ENCODE results near the gene SLC9A9. TPM values are rescaled to one million over a fixed set of nuclear protein-coding genes. Genes with fewer than 3 reads are reported as not detected.

SLC9A9 gene
- total and polyA plus RNA-seq, 8 donors: 0.58 to 29.7 (median 14.0) TPM

- 68 to 73% (median 69%) methylated on average over 3 of the region's 3 CpGs for WGBS, 5 donors
- intact Hi-C loops (cut with DNase I; ENCODE audit: low total_unique reads): no loop called here
- no peaks in the 10 kb centered on the region for H3K4me1 ChIP-seq
- H3K36me3 ChIP-seq: no peaks in the 10 kb centered on the region
- H3K9me3 ChIP-seq: no peaks in the 10 kb centered on the region
- H3K27me3 ChIP-seq: no peaks in the 10 kb centered on the region
- no peak overlapping the region for H3K4me3 ChIP-seq
- DNase-seq: no peak
- TF ChIP-seq CTCF (IDR thresholded peaks at IDR 0.05) (no peak), POLR2AphosphoS5 (IDR thresholded peaks at IDR 0.05) (no peak), EP300 (IDR thresholded peaks at IDR 0.05) (no peak), POLR2A (IDR thresholded peaks at IDR 0.05) (no peak)
- no peak overlapping the region for H3K27ac ChIP-seq
Measured at GRCh38 chr3:143421556-143421955, 426.7 kb downstream of the SLC9A9 start.

- DNase-seq: no peak
- Histone ChIP-seq H3K27ac (no peak overlapping the region), H3K27me3 (no peaks in the 10 kb centered on the region), H3K4me3 (no peak overlapping the region), H3K36me3 (no peaks in the 10 kb centered on the region), H3K4me1 (no peaks in the 10 kb centered on the region), H3K9me3 (no peaks in the 10 kb centered on the region)
- WGBS, 5 donors: 85 to 92% (median 91%) methylated on average over 3 of the region's 3 CpGs
- TF ChIP-seq POLR2AphosphoS5 (IDR thresholded peaks at IDR 0.05): no peak
- no peak for TF ChIP-seq CTCF (IDR thresholded peaks at IDR 0.05)
- TF ChIP-seq EP300 (IDR thresholded peaks at IDR 0.05): no peak
- TF ChIP-seq POLR2A (IDR thresholded peaks at IDR 0.05): no peak
- intact Hi-C loops (cut with DNase I; ENCODE audit: low total_unique reads): no loop called here
Measured at GRCh38 chr3:143419611-143420010, 428.7 kb downstream of the SLC9A9 start.

- WGBS, 5 donors: 95 to 97% (median 96%) methylated on average over 3 of the region's 3 CpGs
- intact Hi-C loops (cut with DNase I; ENCODE audit: low total_unique reads): no loop called here
- H3K9me3 ChIP-seq: no peaks in the 10 kb centered on the region
- H3K27ac ChIP-seq: no peak overlapping the region
- no peaks in the 10 kb centered on the region for H3K4me1 ChIP-seq
- no peaks in the 10 kb centered on the region for H3K36me3 ChIP-seq
- no peaks in the 10 kb centered on the region for H3K27me3 ChIP-seq
- DNase-seq: no peak
- no peak overlapping the region for H3K4me3 ChIP-seq
- TF ChIP-seq CTCF (IDR thresholded peaks at IDR 0.05): no peak
- no peak for TF ChIP-seq EP300 (IDR thresholded peaks at IDR 0.05)
- no peak for TF ChIP-seq POLR2A (IDR thresholded peaks at IDR 0.05)
- no peak for TF ChIP-seq POLR2AphosphoS5 (IDR thresholded peaks at IDR 0.05)
Measured at GRCh38 chr3:143418391-143418790, 429.9 kb downstream of the SLC9A9 start.

GRCh38 chr3:143416229-143416628, 432.0 kb downstream of the SLC9A9 start:
- no peaks in the 10 kb centered on the region for H3K4me1 ChIP-seq
- no peak overlapping the region for H3K4me3 ChIP-seq
- no peaks in the 10 kb centered on the region for H3K9me3 ChIP-seq
- H3K27ac ChIP-seq: no peak overlapping the region
- no peak for DNase-seq
- TF ChIP-seq EP300 (IDR thresholded peaks at IDR 0.05) (no peak), CTCF (IDR thresholded peaks at IDR 0.05) (no peak), POLR2A (IDR thresholded peaks at IDR 0.05) (no peak), POLR2AphosphoS5 (IDR thresholded peaks at IDR 0.05) (no peak)
- H3K27me3 ChIP-seq: no peaks in the 10 kb centered on the region
- WGBS, 5 donors: 81 to 93% (median 86%) methylated on average over 2 of the region's 2 CpGs
- H3K36me3 ChIP-seq: no peaks in the 10 kb centered on the region
- intact Hi-C loops (cut with DNase I; ENCODE audit: low total_unique reads): no loop called here
